Adrenal gland (tissue), 5 donors: ENCODE results near the gene ATOSA.

ENCODE experiments used
- POLR2A ChIP-seq, 2 donors: fragments of 450-650 bp; IDR thresholded peaks; one replicate each; pipeline ENCODE4 v1.6.1; 2017; ENCODE audit warnings: antibody characterized with exemption in 2 of 2, mild to moderate bottlenecking in 2 of 2, moderate library complexity in 1 of 2
- TF ChIP-seq, protein P1 (sequence below), 6 experiments: fragments of 450-650 bp in 4 of 6; fragments of 200-600 bp in 2 of 6; sonication (generic) in 1 of 6; IDR thresholded peaks; 1 replicate in 5 of 6; 2 replicates in 1 of 6; pipeline versions ENCODE4 v1.5.1 to v1.8.0; 2016 to 2021; ENCODE audit warnings: antibody characterized with exemption in 6 of 6, mild to moderate bottlenecking in 2 of 6, moderate library complexity in 1 of 6
- donor health status: DM: no; HTN: no; CAD: no.

DNA sequence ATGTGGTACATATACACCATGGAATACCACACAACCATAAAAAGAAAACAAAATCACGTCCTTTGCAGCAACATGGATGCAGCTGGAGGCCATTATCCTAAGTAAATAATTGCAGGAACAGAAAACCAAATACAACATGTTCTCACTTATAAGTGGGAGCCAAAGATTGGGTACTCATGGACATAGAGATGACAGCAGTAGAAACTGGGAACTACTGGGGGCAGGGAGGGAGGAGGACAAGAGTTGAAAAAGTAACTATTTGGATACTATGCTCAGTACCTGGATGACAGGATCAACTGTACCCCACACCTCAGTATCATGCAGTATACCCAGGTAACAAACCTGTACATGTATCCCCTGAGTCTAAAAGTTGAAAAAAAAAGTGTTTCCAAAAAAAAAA, 23.2 kb upstream of the ATOSA start:
- no peak for TF ChIP-seq POLR2A (IDR thresholded peaks at IDR 0.05)
- TF ChIP-seq, protein P1, sequence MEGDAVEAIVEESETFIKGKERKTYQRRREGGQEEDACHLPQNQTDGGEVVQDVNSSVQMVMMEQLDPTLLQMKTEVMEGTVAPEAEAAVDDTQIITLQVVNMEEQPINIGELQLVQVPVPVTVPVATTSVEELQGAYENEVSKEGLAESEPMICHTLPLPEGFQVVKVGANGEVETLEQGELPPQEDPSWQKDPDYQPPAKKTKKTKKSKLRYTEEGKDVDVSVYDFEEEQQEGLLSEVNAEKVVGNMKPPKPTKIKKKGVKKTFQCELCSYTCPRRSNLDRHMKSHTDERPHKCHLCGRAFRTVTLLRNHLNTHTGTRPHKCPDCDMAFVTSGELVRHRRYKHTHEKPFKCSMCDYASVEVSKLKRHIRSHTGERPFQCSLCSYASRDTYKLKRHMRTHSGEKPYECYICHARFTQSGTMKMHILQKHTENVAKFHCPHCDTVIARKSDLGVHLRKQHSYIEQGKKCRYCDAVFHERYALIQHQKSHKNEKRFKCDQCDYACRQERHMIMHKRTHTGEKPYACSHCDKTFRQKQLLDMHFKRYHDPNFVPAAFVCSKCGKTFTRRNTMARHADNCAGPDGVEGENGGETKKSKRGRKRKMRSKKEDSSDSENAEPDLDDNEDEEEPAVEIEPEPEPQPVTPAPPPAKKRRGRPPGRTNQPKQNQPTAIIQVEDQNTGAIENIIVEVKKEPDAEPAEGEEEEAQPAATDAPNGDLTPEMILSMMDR (IDR thresholded peaks at IDR 0.05): no peak
